Measurements from ENCODE around the gene RUNX1. TPM values are rescaled to one million over a fixed set of nuclear protein-coding genes. Genes with fewer than 3 reads are reported as not detected.

RUNX1 gene
- polyA plus RNA-seq, 1 of the 3 experiments (the other 2 are of a cell fraction), result 17.1 TPM

DNA sequence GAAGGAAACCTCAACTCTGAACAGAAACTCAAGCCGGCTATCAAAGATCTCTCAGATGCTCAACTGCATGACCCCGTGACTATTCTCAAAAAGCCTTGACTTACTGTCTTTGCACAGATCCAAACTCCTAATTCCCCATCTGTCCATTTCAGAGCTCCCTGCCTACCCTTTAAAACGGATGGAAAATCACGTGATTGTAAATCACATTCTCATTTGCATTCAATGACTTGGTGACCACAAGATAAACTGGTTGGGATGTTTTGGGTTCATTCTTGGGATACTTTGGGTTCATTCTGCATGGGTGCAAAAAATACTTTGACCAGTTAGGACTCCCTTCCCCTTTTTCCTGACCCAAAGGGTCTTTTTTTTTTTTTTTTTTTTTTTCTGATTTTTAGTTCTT lies 41.3 kb upstream of the RUNX1 start:
- Histone ChIP-seq H3K4me2 (no peak overlapping the region), H3K27ac (ENCODE audit: low read depth in 2 of 2, low read length in 1 of 2) (no peak overlapping the region), H3K79me2 (ENCODE audit: insufficient read depth) (no peaks in the 10 kb centered on the region), H3K4me3 (ENCODE audit: low read depth in 2 of 2, low read length in 1 of 2) (no peak overlapping the region), H3F3A (replicated peaks; ENCODE audit: insufficient read depth) (peaks cover 4% of the 10 kb centered on the region), H2AFZ (ENCODE audit: low read depth) (no peak overlapping the region), H3K4me1 (ENCODE audit: control insufficient read depth in 1 of 2, insufficient read depth in 2 of 2, low read depth in 1 of 2, low read length in 1 of 2) (0 out of 4 replicates have a peak, but pooled peaks cover 0 to 5% of the 10 kb centered on the region in 2 experiments), H3K9me3 (no peaks in the 10 kb centered on the region), H4K20me1 (ENCODE audit: insufficient read depth) (no peaks in the 10 kb centered on the region), H3K9ac (no peak overlapping the region), H3K27me3 (ENCODE audit: insufficient read depth) (no peaks in the 10 kb centered on the region), H3K36me3 (replicated peaks in 1 of 2; ENCODE audit: control insufficient read depth in 1 of 2, insufficient read depth in 2 of 2, low read length in 1 of 2) (no peaks in the 10 kb centered on the region), H3K9me2 (no peaks in the 10 kb centered on the region)
- no peak for TF ChIP-seq GATA2 (CRISPR knock-in tag; IDR thresholded peaks at IDR 0.05)
- TF ChIP-seq USF2 (IDR thresholded peaks at IDR 0.05; ENCODE audit: borderline replicate concordance, low read depth, low read length), result no peak
- TF ChIP-seq FOSL2 (IDR thresholded peaks at IDR 0.05; ENCODE audit: borderline replicate concordance, low read depth), result no peak
- TF ChIP-seq POLR2AphosphoS5 (IDR thresholded peaks at IDR 0.05; ENCODE audit: low read depth, low read length), result no peak
- TF ChIP-seq FOXM1 (IDR thresholded peaks at IDR 0.05; ENCODE audit: low read depth), result no peak
- TF ChIP-seq PBX3 (IDR thresholded peaks at IDR 0.05), result no peak
- no peak for TF ChIP-seq EZH2phosphoT487 (IDR thresholded peaks at IDR 0.05; ENCODE audit: borderline replicate concordance, low read depth)
- TF ChIP-seq YY1 (IDR thresholded peaks at IDR 0.05; ENCODE audit: low read depth), result no peak
- TF ChIP-seq MEF2A (IDR thresholded peaks at IDR 0.05; ENCODE audit: borderline replicate concordance, low read depth), result no peak
- TF ChIP-seq CHD2 (IDR thresholded peaks at IDR 0.05; ENCODE audit: low read length, partially characterized antibody), result no peak
- no peak for TF ChIP-seq IRF3 (IDR thresholded peaks at IDR 0.05; ENCODE audit: low read depth, low read length)
- TF ChIP-seq FOXJ3 (CRISPR knock-in tag; IDR thresholded peaks at IDR 0.05), result no peak
- TF ChIP-seq JUND (IDR thresholded peaks at IDR 0.05), result no peak
- no peak for TF ChIP-seq ZBTB33 (IDR thresholded peaks at IDR 0.05; ENCODE audit: borderline replicate concordance, low read depth)
- no peak for TF ChIP-seq TCF12 (IDR thresholded peaks at IDR 0.05)
- ChIA-PET POLR2A (no interaction called here), CTCF (interaction anchor here (0.6 kb wide), 1 partner anchor 170 kb away, joined by 3 read pairs; no protein-coding TSS in a partner anchor)
- 78% methylated on average over 4 of the region's 4 CpGs for WGBS (ENCODE audit: low lambda C conversion rate)
- DNase-seq, result no peak
